CD4-positive, alpha-beta T cell treated with Interferon gamma for 1 hour (primary cell): Measurements from ENCODE around the gene REX1BD.
"Not testable (repeated sequence)": the region's sequence is repeated elsewhere in the genome, so short reads cannot be mapped to it uniquely, and the experiment has no call there.

Experiments used
- DNase-seq: peaks from one replicate; pipeline ENCODE4 v3.0.0-alpha.2; 2020

REX1BD gene

DNA sequence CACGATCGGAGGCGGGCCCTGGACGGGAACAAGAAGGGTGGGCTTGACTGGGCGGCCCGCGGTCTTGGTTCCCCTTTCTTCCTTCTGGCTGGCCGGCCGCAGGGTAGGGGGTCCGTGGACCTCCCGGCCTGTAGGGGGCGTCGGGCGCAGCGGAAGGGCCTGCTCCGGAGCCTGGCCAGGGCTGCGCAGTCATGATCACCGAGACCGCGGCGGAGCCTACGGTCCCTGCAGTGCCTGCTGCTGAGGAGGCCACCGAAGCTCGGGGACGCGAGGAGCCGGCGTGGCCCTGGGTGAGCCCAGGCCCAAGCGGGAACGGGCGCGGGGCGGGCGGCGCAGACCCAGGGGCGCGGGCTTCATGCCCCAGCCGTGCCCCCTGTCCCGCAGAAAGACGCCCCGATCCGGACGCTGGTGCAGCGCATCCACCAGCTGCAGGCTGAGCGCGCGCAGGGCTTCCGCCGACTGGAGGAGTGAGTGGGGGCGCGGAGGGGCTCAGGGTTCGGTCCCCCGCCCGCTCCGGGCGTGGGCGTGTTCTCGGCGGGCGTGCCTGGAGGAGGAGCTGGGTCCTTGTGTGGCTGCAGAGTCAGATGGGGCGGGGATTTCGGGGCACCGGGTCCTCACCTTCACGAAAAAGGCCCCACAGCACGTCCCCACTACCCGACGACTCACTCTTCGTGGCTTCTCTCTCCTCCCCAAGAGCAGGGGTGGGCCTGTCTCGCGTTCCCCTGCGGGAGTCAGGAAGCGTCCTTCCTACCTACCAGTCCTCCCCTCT is at the start of gene REX1BD:
Gene REX1BD (plus strand): TSS at position 188 of the 769 bp plus-strand sequence. CDS start 4 bp downstream, at position 192.
- DNase-seq = peak; percentile 86

DNA sequence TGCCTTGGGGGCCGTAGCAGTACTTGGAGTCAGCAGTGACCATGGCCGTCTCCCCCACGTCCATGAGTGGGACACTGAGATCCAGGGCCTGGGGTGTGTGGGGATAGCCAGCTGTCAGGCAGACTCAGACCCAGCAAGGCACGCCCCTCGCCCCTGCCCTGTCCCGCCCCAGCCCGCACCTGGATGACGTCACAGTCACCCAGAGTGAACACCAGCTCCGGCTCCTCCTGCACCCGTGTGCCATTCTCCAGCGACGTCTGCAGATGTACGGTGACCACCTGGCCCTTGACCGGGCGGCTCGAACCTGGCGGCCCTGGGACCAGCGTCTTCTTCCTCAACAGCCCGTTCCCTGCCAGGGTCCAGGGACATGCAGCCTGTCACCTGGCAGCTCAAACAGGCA is 49.2 kb upstream of the REX1BD start:
- no peak for DNase-seq

DNA sequence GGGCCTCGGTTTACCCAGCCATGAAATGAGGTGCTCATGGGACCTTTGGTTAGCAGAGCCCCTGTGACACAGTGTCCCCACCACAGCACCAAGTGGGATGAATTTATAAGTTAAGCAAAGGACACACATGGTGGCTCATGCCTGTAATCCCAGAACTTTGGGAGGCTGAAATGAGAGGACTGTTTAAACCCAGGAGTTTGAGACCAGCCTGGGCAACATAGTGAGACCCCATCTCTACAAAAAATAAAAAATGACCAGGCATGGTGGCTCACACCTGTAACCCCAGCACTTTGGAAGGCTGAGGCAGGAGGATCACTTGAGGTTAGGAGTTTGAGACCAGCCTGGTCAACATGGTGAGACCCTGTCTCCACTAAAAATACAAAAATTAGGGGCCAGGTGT is 48.4 kb upstream of the REX1BD start:
- DNase-seq = not testable (repeated sequence)

DNA sequence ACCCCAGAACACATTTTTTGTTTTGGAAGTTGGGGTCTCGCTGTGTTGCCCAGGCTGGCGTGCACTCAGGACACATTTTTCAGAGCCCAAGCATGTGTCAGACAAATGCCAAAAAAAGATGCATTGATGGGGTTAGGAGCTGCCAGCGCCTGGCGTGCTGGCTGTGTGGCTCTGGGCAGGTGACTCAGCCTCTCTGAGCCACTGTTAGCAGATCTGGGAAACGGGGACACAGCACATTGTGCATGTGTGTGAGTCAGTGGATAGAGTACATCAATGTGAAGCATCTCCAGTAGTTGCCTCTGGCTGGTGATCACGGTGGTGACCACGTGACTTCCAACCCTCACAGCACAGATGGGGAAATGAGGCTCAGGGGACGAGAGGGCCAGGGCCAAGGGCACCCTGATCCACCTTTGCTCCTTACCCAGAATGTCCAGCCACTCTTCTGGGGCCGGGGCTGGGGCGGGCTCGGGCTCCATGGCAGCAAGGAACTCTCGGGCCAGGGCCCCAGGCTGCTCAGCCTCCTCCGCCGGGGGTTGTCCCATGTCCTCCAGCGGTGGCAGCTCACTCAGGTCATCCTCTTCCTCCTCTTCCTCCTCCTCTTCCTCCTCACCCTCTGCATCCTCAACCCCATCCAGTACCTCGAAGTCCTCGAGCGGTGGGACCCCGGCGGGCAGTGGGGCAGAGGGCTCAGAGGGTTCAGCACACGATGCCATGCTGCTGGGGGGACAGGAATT is 47.2 kb upstream of the REX1BD start:
- no peak for DNase-seq

DNA sequence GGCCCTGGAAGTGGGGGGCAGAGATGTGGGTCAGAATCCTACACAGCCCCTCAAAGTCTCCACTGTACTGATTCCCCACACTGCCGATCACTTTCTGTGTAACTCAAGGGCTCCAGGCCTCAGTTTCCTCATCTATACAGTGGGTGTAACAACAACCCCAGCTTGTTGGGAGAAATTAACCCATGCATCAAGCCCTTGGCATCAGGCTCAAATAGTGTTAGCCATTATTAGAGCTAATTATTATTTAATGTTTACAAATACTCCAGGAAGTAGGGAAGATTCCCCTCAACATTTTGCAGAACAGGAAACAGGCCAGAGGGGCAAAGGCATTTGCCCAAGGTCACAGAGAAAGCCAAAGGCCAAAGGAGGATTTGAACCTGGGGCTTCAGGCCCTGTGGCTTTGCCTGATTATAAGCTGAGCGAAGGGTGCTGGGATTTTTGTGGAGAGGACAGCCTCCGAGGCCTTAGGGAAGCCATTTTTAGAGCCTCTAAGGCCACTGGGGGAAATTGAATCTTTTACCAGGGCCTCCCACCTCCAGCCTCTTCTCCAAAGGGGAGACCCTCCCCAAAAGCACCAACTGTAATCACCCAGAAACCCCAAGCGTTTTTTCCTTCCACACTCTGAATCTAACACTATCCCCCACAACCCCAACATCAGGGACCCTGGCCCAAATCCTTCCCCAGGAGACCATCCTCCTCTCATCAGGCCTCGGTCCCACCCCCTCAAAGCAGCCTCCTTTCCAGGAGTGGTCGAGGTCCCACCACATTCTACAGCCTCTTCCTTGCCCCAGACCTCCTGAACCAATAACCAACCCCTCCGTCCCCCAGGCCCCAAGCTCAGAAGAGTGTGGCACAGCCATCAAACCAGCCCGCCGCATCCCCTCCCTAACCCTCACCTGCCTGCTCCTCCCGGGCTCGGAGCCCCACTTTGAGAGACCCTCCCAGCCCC is 46.3 kb upstream of the REX1BD start:
- no peak for DNase-seq

DNA sequence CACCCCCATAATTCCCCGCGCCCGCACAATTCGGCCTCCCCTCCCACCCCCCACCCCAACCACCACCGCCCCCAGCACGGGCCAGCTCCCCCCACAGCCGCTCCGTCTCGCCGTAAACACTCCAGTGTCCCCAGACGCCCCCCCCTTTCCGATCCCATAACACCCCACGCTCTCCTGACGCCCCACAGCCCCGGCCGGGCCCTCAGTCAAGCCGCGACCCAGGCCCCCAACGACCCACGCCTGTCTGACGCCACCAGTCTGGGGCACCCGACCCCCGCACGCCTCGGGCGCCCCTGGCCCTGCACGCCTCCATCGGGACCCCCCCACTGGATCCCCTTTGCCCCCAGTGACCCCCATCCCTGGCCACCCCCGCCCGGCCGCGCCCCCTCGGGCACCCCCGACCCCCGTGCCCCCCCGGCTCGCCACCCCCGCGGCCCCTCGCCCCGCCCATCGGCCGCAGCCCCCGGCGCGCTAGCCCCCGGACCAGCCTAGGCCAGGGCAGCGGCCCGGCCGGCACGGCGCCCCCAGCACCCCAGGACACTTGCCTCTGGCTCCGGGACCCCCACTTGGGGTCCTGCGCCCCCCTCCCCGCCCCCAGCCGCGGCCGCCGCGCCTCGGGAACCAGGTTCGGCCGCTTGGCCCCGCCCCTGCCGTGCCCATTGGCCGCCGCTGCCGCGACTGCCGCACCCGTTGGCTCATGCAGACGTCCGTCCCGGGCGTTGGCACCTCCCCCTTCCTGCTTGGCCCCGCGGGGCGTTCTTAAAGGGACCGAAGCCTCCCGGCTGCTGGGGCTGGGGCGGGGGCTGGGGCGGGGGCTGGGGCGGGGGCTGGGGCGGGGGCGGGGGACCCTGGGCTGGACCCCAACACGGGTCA is 45.4 kb upstream of the REX1BD start, which contains the start of gene FKBP8:
Gene FKBP8 (minus strand): TSS at position 633 of the 873 bp plus-strand sequence. CDS start 1,603 bp downstream, outside the sequence.
- DNase-seq = peak; percentile 92

DNA sequence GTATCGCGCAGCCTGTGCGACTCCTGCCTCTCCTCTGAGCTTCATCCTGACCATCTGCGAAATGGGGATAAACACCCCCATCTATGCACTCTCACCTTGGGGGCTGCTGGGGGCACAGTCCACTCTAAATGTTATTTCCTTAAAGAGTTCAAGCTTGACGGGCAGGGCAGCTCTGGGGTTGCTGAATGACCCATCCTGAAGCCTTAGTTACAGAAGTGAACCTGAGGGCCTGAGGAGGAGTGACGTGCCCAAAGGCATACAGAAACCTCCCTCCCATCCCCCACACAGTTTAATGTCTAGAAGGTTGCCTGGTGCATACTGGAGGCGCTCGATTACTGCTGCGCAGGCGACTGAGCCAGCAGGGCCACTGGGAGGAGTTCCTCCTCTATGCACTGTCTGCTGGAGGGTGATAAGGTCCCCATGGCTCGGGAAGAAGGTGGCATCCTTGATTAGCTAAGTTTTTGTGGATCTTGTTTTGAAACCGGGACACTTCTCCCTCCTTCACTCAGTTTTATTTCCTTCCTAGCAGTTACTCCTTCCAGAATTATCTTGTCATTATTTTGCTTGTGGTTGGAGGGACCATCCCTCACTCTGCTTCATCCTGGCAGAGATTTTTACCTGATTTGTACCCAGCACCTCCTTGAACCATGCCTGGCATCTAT is 44.7 kb upstream of the REX1BD start:
- DNase-seq = peak; percentile 83

DNA sequence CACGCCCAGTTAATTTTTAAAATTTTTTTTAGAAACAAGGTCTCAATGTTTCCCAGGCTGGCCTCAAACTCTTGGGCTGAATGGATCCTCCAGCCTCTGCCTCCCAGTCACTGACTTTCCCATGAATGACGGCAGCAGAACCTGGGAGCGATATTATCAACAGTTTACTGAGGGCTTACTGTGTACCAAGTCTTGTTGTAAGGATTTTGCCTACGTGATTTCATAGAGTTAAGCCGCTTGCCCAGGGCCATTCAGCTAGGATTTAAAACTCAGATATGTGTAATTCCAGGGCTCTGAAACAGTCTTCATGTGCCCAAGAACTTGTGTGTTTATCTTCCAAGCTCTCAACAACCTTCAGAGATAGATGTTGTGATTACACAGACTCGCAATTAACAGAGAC is 37.0 kb upstream of the REX1BD start:
- no peak for DNase-seq

DNA sequence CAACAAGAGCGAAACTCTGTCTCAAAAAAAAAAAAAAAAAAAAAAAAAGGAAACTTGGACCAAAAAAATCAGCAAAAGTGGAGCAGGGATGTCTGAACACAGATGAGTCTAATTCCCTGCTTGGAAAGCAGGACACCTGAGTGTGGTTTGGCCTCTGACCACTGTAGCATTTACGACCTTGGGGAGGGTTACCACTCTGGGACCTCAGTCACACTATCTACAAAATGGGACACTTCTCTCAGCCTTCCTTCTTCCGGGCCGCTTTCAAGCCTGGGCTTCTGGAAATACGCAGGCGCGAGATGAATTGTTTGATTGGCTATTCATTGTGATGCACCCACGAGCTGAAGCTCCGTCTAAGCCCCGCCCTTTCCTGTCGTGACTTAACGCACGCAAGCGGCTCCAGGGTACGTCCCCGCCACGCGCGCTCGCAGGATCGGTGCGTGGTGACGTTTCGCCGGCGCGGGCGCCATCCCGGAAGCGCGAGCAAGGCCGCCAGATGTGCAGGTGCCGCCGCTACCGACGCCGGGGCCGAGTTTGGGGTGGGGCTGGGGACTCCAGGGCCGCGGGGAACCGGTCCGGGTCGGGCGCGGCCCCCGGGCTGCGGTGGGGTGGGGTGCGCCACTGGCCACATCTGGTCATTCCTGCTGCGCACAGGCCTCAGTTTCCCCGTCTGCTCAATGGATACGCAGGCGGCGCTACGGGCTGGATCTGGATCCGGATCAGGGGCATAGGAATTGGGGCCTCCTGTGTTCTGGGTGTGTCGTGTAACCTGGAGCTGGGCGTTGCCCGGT is 31.0 kb upstream of the REX1BD start, which contains the start of gene KXD1:
Gene KXD1 (plus strand): TSS at position 460 of the 791 bp plus-strand sequence. CDS start 4,187 bp downstream, outside the sequence.
- DNase-seq = peak; percentile 99

DNA sequence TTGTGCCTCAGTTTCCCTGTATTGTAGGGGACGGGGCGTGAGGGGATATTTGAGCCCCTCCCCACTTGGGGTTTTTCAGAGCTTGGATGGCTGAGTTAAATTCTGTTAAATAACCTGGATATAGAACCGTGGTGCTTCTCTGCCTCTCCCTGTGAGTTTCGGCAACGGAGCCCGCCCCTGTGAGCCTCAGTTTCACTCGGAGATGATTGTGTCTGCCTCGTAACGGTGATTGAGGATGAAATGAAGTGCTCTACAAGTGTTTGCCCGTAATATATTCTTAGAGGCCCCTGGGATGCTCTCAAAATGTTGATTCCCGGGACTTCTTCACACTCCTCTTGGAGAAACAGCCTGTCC is 30.4 kb upstream of the REX1BD start:
- DNase-seq = no peak

DNA sequence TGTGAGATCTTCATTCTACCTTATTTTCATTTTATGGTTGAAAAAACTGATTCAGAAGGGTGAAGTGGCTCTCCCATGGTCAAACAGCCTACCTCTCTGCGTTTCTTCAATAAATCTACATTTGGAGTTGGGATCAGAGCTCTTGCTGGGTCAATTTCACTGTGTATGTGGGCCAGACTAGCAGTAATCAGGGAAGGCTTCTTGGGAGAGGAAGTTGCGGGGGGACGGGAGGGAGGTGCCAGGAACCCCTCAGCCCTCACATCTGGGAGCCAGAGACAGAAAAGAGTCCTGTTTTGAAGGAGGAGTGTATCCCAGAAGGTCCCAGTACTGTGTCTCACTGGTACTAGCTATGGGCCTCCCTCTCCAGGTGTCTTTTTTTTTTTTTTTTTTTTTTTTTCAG is 30.0 kb upstream of the REX1BD start:
- no peak for DNase-seq

DNA sequence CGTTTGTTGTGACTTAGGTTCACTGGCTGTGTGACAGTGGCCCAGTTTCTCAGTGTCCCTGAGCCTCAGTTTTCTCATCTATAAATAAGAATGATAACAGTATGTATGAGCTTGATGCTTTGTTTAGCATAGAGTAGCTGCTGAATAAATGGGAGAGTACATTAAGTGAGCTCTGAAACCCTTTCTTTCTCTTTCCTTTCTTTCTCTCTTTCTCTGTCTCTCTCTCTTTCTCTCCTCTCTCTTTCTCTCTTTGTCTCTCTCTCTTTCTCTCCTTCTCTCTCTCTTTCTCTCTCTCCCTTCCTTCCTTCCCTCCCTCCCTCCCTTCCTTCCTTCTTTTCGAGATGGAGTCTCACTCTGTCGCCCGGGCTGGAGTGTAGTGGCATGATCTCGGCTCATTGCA is 28.9 kb upstream of the REX1BD start:
- no peak for DNase-seq

DNA sequence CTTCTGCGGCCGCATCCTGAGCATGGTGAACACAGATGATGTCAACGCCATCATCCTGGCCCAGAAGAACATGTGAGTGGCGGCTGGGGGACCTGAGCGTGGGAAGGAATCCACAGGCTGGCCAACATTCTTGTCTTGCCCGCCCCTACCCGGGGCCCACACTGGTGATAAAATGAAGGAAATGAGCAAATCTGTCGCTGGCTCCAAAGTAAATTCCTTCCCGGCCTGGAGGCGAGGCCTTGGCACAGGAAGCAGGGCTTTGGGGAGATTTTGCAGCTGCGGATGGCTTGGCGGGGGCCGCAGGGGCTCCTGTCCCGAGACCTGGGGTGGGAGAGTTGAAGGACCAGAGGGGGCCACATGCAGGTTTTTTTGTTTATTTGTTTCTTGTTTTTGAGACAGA is 26.5 kb upstream of the REX1BD start:
- DNase-seq = no peak

DNA sequence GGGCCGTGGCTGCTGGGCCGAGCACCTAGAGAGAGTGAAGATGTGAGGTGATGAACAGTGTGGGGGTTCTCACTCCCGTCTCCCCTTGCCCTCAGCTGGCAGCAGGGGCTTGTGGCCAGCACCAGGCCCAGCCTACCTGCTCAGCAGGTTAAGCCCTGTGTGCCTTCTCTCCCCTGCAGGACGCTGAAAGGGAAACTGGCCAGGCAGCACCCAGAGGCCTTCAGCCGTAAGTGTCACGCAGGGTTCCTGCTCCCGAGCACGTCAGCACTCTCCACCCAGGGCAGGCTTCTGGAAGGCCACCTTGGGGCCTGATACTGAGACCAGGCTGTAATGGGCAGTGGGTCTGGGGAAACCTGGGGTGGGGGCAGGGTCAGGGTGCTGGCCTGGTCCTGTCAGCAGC is 21.6 kb upstream of the REX1BD start:
- DNase-seq = no peak

DNA sequence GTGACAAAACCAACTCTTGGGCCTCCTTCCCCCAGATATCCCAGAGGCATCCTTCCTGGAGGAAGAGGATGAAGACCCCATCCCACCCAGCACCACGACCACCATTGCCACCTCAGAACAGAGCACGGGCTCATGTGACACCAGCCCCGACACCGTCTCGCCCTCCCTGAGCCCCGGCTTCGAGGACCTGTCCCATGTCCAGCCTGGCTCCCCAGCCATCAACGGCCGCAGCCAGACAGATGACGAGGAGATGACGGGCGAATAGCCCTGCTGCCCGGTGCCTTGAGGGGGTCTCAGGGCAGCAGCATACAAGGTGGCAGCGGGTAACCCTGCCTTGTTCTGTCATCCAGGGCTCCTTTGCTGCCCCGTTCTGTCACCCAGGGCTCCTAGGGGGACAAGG is 20.2 kb upstream of the REX1BD start:
- no peak for DNase-seq

DNA sequence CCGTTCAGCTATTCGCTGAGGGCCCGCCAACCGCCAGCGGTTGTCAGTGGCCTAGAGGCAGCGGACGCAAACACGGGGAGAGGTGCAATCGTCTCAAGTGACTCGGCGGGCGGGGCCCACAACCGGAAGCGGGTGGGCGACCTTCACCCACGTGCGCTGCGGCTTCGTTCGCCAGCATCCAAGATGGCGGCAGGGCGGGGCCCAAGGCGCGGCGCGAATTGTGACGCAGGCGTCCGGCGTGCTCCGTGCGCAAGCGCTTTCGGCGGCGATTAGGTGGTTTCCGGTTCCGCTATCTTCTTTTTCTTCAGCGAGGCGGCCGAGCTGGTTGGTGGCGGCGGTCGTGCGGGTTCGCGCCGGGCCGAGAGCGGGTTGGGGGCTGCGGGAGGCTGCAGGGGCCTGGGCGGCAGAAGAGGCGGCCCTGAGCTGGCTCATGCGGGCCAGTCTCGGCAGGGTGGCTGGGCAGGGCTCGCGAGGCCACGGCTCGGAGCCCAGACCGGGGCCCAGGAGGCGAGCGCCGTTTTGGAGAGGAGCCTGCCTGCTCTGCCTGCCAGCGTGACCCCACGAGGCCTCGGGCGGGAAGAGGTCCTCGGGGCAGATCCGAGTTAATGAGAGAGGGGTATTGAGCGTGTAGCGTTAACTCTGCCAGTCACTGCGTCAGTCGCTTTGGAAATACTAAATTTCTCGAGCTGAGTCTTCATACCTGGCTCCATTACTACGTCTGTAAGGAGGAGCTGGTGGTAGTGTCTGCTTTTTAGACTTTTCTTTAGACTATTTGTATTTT is 16.8 kb upstream of the REX1BD start, which contains the start of gene UBA52:
Gene UBA52 (plus strand): TSS at position 294 of the 781 bp plus-strand sequence. CDS start 1,444 bp downstream, outside the sequence.
- peak; percentile 98 for DNase-seq

DNA sequence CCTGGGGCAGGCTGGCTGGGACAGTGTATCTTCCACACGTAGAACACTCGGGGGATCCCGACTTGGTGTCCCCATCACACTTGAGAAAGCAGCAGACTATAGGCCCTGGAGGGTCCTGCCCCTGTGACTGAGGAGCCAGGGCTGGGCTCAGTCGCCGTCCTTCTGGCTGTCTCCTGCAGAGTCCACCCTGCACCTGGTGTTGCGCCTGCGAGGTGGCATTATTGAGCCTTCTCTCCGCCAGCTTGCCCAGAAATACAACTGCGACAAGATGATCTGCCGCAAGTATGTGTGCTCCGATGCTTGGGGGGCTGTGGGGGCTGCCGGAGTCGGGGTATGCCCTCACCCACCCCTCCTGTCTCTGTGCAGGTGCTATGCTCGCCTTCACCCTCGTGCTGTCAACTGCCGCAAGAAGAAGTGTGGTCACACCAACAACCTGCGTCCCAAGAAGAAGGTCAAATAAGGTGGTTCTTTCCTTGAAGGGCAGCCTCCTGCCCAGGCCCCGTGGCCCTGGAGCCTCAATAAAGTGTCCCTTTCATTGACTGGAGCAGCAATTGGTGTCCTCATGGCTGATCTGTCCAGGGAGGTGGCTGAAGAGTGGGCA is 13.8 kb upstream of the REX1BD start:
- DNase-seq = no peak

DNA sequence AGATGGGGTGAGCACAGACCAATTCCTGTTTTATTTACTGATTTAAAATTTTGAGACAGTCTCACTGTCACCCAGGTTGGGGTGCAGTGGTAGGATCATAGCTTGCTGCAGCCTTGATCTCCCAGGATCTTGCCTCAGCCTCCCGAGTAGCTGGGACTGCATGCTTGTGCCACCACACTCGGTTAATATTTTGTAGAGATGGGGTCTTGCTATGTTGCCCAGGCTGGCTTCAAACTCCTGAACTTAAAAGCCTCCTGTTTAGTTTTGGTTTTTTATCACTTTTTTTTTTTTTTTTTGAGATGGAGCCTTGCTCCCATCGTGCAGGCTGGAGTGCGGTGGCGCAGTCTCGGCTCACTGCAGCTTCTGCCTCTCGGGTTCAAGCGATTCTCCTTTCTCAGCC is 12.2 kb upstream of the REX1BD start:
- DNase-seq = no peak

DNA sequence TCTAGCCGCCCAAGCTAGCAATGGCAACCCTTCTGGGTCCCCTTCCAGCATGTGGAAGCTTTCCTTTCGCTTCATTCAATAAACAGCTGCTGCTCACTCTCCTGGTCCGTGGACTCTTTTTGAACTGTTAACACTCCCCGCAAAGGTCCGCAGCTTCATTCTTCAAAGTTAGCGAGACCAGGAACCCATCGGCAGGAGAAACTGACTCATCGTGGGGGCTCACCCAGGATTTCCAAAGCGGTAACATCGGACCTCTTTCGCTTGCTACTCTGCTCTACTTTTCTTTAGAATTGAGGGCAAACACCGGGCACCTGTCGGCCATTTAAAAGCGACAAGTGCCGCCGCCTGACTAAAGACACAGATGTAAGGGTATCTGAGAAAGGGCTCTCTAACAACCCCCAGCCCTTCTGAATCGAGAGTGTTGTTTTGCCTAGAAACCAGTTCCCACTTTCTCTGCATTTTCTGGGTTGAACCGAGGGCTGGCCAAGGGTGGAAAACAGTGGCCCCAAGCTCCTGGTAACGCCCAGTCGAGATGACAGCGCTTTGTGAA is 11.2 kb upstream of the REX1BD start:
- DNase-seq = no peak
